ENCODE results near the gene TNNT2.

Gene TNNT2

GRCh38 chr1:201325678-201326060, 51.8 kb downstream of the TNNT2 start:
- TF ChIP-seq, protein P1, sequence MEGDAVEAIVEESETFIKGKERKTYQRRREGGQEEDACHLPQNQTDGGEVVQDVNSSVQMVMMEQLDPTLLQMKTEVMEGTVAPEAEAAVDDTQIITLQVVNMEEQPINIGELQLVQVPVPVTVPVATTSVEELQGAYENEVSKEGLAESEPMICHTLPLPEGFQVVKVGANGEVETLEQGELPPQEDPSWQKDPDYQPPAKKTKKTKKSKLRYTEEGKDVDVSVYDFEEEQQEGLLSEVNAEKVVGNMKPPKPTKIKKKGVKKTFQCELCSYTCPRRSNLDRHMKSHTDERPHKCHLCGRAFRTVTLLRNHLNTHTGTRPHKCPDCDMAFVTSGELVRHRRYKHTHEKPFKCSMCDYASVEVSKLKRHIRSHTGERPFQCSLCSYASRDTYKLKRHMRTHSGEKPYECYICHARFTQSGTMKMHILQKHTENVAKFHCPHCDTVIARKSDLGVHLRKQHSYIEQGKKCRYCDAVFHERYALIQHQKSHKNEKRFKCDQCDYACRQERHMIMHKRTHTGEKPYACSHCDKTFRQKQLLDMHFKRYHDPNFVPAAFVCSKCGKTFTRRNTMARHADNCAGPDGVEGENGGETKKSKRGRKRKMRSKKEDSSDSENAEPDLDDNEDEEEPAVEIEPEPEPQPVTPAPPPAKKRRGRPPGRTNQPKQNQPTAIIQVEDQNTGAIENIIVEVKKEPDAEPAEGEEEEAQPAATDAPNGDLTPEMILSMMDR (conservative IDR thresholded peaks at IDR 0.05; ENCODE audit: low read depth): no peak
- peak overlapping the region; percentile 90 for H3K27ac ChIP-seq
- no peak for DNase-seq (ENCODE audit: low spot score)
- CTCF ChIA-PET: interaction anchor here (1.0 to 1.1 kb wide), 3 partner anchors 21 to 44 kb away, joined by 3 to 5 read pairs (median 4); partner anchors contain the start of gene PKP1
- POLR2A ChIA-PET (ENCODE audit: low non-redundant PET): no interaction called here

DNA sequence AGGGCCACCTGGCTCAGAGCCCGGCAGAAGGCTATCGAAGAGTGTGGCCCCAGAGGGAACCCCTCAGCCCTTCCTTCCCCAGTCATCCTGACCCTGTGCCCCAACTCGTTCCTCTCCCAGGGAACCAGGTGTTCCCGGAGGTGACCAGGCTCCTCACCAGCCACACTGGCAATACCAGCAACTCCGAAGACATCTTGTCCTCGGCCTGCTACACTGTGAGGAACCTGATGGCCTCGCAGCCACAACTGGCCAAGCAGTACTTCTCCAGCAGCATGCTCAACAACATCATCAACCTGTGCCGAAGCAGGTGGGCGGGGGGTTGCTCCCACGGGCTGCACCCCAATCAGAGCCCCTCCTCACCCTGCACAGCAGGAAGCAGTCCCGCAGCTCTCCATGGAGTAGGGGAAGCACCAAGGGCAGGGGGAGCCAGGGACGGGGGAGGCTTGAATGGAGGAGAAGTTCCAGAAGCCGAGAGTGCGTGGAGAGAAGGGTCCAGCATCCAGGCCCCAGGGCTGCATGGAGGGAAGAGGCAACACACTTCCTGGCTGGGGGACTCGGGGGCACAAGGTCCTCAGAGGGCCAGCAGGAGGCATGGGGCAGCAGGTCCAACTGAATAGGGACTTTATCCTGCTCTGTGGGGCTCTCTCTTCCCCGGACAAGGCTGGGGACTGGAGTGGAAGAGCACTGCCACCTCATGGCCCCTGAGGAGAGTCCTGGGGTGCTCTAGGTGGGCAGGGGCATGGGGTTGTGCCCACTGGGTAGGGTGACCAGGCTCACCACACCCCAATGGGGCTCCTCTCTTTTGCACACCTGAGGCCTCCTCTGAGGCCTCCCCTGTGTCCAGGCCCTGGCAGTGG, 52.4 kb downstream of the TNNT2 start:
- peak overlapping the region; percentile 90 for H3K27ac ChIP-seq
- no peak for DNase-seq (ENCODE audit: low spot score)
- POLR2A ChIA-PET (ENCODE audit: low non-redundant PET): no interaction called here
- CTCF ChIA-PET: interaction anchor here (0.6 to 1.9 kb wide), 5 partner anchors 21 to 385 kb away, joined by 3 to 7 read pairs (median 4); partner anchors contain the start of gene PKP1
- TF ChIP-seq, protein P1 (conservative IDR thresholded peaks at IDR 0.05; ENCODE audit: low read depth): no peak

DNA sequence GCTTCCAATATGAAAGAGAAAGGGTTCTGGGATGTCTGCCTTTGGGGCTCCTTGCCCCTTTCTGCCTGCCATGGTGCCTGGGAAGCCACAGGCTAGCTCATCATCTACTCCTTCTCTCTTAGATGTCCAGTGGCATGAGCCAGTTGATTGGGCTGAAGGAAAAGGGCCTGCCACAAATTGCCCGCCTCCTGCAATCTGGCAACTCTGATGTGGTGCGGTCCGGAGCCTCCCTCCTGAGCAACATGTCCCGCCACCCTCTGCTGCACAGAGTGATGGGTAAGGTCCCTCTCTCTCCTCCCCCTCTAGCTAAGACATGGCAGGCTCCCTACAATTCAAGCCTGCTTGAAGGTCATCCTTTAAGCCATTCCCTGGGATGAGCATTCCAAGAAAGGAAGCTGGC, 53.2 kb downstream of the TNNT2 start:
- peak overlapping the region; percentile 90 for H3K27ac ChIP-seq
- no peak for DNase-seq (ENCODE audit: low spot score)
- ChIA-PET CTCF (interaction anchor here (0.6 to 1.9 kb wide), 5 partner anchors 16 to 385 kb away, joined by 3 to 7 read pairs (median 6); no protein-coding TSS in a partner anchor), POLR2A (ENCODE audit: low non-redundant PET) (no interaction called here)
- TF ChIP-seq, protein P1 (conservative IDR thresholded peaks at IDR 0.05; ENCODE audit: low read depth): no peak

- H3K27ac ChIP-seq: peak overlapping the region; percentile 90
- no peak for DNase-seq (ENCODE audit: low spot score)
- POLR2A ChIA-PET (ENCODE audit: low non-redundant PET): no interaction called here
- TF ChIP-seq, protein P1 (conservative IDR thresholded peaks at IDR 0.05; ENCODE audit: low read depth): no peak
- CTCF ChIA-PET: interaction anchor here (0.6 to 1.9 kb wide), 7 partner anchors 14 to 69 kb away, joined by 3 to 7 read pairs (median 3); no protein-coding TSS in a partner anchor
Measured at GRCh38 chr1:201322653-201323510, 54.6 kb downstream of the TNNT2 start.

- CTCF ChIA-PET: interaction anchor here (0.6 to 1.1 kb wide), 2 partner anchors 26 to 68 kb away, joined by 3 to 4 read pairs; no protein-coding TSS in a partner anchor
- TF ChIP-seq, protein P1 (conservative IDR thresholded peaks at IDR 0.05; ENCODE audit: low read depth): no peak
- DNase-seq (ENCODE audit: low spot score): no peak
- peak overlapping the region; percentile 90 for H3K27ac ChIP-seq
- POLR2A ChIA-PET (ENCODE audit: low non-redundant PET): interaction anchor here (0.5 kb wide), 1 partner anchor 33 kb away, joined by 8 read pairs; no protein-coding TSS in a partner anchor
Measured at GRCh38 chr1:201321826-201322390, 55.6 kb downstream of the TNNT2 start.

Measured in RWPE1 (cell line).